ENCODE results near the gene HLA-G.

The HLA-G gene

GRCh38 chr6:29824144-29824543, 3.5 kb upstream of the HLA-G start:
- no peak for DNase-seq

GRCh38 chr6:29825848-29826247, 1.8 kb upstream of the HLA-G start:
- DNase-seq: no peak

GRCh38 chr6:29826271-29826670, 1.4 kb upstream of the HLA-G start:
- DNase-seq: no peak

- DNase-seq: no peak
Measured at GRCh38 chr6:29828471-29828797, 809 bp downstream of the HLA-G start.

GRCh38 chr6:29829766-29830165, 2.1 kb downstream of the HLA-G start:
- DNase-seq: no peak

- no peak for DNase-seq
Measured at GRCh38 chr6:29830409-29830808, 2.8 kb downstream of the HLA-G start.

GRCh38 chr6:29831776-29832175, 4.2 kb downstream of the HLA-G start:
- DNase-seq: no peak

- peak; percentile 1 for DNase-seq
Measured at GRCh38 chr6:29834564-29835436, 7.2 kb downstream of the HLA-G start.

GRCh38 chr6:29839917-29840316, 12.3 kb downstream of the HLA-G start:
- DNase-seq: no peak

GRCh38 chr6:29841030-29841429, 13.4 kb downstream of the HLA-G start:
- no peak for DNase-seq

GRCh38 chr6:29845405-29846006, 17.9 kb downstream of the HLA-G start:
- no peak for DNase-seq

GRCh38 chr6:29847871-29848630, 20.4 kb downstream of the HLA-G start:
- peak; percentile 0 for DNase-seq

- no peak for DNase-seq
Measured at GRCh38 chr6:29850011-29850553, 22.5 kb downstream of the HLA-G start.

- DNase-seq: no peak
Measured at GRCh38 chr6:29851190-29851589, 23.6 kb downstream of the HLA-G start.

GRCh38 chr6:29853245-29853644, 25.6 kb downstream of the HLA-G start:
- DNase-seq: no peak

- no peak for DNase-seq
Measured at GRCh38 chr6:29858006-29858405, 30.4 kb downstream of the HLA-G start.

- DNase-seq: no peak
Measured at GRCh38 chr6:29861521-29862255, 34.1 kb downstream of the HLA-G start.

- no peak for DNase-seq
Measured at GRCh38 chr6:29864037-29864810, 36.6 kb downstream of the HLA-G start.

GRCh38 chr6:29865631-29866030, 38.0 kb downstream of the HLA-G start:
- no peak for DNase-seq

- no peak for DNase-seq
Measured at GRCh38 chr6:29870104-29870503, 42.5 kb downstream of the HLA-G start.

- DNase-seq: no peak
Measured at GRCh38 chr6:29872791-29873190, 45.2 kb downstream of the HLA-G start.

GRCh38 chr6:29875257-29875656, 47.6 kb downstream of the HLA-G start:
- no peak for DNase-seq
